HG02759 (cell line): ENCODE results near the gene CAPN12.

Source experiments
- ATAC-seq: cut with Tn5 transposase; IDR thresholded peaks from one replicate; pipeline ENCODE4 v1.9.1; 2021; ENCODE audit warnings: mild to moderate bottlenecking, moderate library complexity; ENCODE audit not compliant: unreplicated experiment

CAPN12 gene

GRCh38 chr19:38683393-38684077 is 60.7 kb downstream of the CAPN12 start:
- no peak for ATAC-seq

- ATAC-seq = no peak
Measured at GRCh38 chr19:38682872-38683392, 61.3 kb downstream of the CAPN12 start.

GRCh38 chr19:38682195-38682867 is 61.9 kb downstream of the CAPN12 start:
- no peak for ATAC-seq
